Caki2 (cell line): ENCODE results near the gene CD3E. TPM values are rescaled to one million over a fixed set of nuclear protein-coding genes. Genes with fewer than 3 reads are reported as not detected.

Source experiments
- DNase-seq: peaks from one replicate; pipeline ENCODE4 v3.0.0-alpha.2; 2015; ENCODE audit warnings: low read depth
- in situ Hi-C: cut with HindIII; loops from 2 replicates; pipeline ENCODE4 v1.10.0; 2016; ENCODE audit warnings: low sequenced_read_pairs, low pct_unique_long_range_greater_than_20kb, mixed read lengths
- total RNA-seq: library from RNA; depleted of rRNA; stranded (reverse); fragments of >200 nt; shearing (Covaris generic); gene quantifications from 2 replicates; pipeline ENCODE4 v1.2.3, GENCODE V29; 2014; ENCODE audit warnings: low replicate concordance; rRNA removed

The CD3E gene
- total RNA-seq, 1 experiment from 2014 or later: not detected

- in situ Hi-C loops: no loop called here
- DNase-seq: peak; percentile 10
Observed at GRCh38 chr11:118353084-118353710, 48.7 kb downstream of the CD3E start.

GRCh38 chr11:118358071-118358470 is 53.5 kb downstream of the CD3E start:
- in situ Hi-C loops: no loop called here
- DNase-seq: no peak

GRCh38 chr11:118359295-118359958 is 54.9 kb downstream of the CD3E start, which contains the start of gene UBE4A:
TSS of gene UBE4A (plus strand) at chr11:118359600. CDS start at chr11:118365081, 5,481 bp downstream.
- DNase-seq: peak; percentile 77
- in situ Hi-C loops: no loop called here

DNA sequence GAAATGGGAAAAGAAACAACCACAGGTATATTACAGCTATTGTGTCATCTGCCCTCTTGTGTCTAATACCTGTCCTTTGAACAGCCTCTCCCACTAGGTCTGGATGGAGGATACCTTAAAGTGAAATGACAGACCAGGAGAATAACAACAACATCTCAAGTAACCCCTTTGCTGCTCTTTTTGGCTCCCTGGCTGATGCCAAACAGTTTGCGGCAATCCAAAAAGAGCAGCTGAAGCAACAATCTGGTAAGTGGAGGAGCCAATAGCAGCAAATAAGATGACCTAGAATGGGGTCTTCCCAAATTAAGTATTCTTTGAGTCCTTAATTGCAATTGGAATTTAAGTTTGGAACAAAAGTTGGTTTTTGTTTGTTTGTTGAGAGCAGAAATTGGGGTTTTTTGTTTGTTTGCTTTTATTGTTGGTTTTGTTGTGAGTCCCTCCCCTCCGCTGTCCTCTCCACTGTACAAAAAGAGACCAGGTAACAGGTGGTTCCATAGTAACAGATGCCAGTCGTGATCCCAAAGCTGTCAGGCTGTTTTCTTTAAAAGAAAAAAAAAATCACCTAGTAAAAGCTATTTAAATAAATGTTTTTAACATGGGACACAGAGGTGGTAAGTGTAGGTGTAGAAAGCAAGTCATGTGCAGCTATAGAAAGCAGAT is 60.6 kb downstream of the CD3E start:
- in situ Hi-C loops: no loop called here
- DNase-seq: no peak

Other genes with a start within 250 kb of the CD3E start
- gene TMPRSS4, start 227.7 kb upstream of the CD3E start, total RNA-seq: not detected in 2 replicates
- gene SMIM35, start 217.8 kb upstream of the CD3E start, total RNA-seq: not detected in 2 replicates
- 0.38 and 0.68 TPM in 2 replicates for gene SCN4B, start 151.9 kb upstream of the CD3E start, total RNA-seq
- gene SCN2B, start 128.1 kb upstream of the CD3E start, total RNA-seq: not detected in 2 replicates
- gene JAML, start 79.7 kb upstream of the CD3E start, total RNA-seq: not detected in 2 replicates
- gene MPZL3, start 52.4 kb upstream of the CD3E start, total RNA-seq: 6.0 and 9.1 TPM in 2 replicates
- gene MPZL2, start 40.4 kb upstream of the CD3E start, total RNA-seq: not detected in 2 replicates
- gene CD3D, start 38.0 kb downstream of the CD3E start, total RNA-seq: not detected in 2 replicates
- not detected in 2 replicates for gene CD3G, start 39.6 kb downstream of the CD3E start, total RNA-seq
- 13.3 and 16.0 TPM in 2 replicates for gene UBE4A, start 54.9 kb downstream of the CD3E start, total RNA-seq
- 126 and 158 TPM in 2 replicates for gene ATP5MG, start 96.9 kb downstream of the CD3E start, total RNA-seq
- 5.3 and 20.3 TPM in 2 replicates for gene KMT2A, start 131.8 kb downstream of the CD3E start, total RNA-seq
- not detected in 2 replicates for gene TTC36, start 222.7 kb downstream of the CD3E start, total RNA-seq
- gene TMEM25, start 226.5 kb downstream of the CD3E start, total RNA-seq: 3.0 and 7.9 TPM in 2 replicates